GM12872 (cell line): Measurements from ENCODE around the gene COL4A1.

Source experiments
- TF ChIP-seq, protein P1 (sequence below): IDR thresholded peaks from 3 replicates; pipeline ENCODE4 v1.5.1; 2011; ENCODE audit warnings: low read depth, mild to moderate bottlenecking, low read length, moderate library complexity; ENCODE audit not compliant: insufficient read depth

The COL4A1 gene

DNA sequence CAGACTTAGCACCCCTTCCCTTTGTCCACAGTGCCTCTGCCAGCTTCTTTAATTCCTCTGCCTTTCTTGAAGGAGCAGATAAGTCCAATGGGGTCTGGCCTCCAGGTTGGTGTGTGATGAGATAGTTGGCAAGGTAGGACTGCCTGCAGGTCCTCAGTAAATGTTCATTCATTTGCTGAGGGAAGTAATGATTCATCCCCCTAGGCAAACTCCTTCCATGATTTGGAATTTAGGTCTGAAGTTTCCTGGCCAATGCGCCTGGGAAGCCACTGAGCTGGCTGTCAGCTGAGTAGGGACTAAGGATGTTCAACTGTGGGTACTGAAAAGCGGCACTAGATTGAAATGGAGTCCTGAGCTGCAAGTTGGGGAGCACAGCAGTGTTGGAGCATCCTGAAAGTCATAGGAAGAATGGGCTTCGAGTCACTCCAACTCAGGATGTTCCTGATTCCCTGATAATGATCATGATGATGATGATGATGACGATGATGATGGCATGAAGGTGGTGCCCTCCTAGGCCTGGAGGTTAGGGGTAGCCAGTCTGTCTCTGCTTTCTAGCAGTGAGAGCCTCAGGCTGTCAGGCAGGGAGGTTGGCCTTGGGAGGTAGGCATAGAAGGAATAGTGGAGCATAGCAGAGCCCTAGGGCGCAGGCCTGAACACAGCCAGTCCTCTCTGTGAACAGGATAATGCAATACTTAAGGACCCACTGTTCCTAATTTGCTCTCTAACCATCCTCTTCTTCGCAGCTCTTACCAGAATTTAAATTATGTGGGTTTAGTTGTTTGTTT, 44.9 kb upstream of the COL4A1 start:
- TF ChIP-seq, protein P1, sequence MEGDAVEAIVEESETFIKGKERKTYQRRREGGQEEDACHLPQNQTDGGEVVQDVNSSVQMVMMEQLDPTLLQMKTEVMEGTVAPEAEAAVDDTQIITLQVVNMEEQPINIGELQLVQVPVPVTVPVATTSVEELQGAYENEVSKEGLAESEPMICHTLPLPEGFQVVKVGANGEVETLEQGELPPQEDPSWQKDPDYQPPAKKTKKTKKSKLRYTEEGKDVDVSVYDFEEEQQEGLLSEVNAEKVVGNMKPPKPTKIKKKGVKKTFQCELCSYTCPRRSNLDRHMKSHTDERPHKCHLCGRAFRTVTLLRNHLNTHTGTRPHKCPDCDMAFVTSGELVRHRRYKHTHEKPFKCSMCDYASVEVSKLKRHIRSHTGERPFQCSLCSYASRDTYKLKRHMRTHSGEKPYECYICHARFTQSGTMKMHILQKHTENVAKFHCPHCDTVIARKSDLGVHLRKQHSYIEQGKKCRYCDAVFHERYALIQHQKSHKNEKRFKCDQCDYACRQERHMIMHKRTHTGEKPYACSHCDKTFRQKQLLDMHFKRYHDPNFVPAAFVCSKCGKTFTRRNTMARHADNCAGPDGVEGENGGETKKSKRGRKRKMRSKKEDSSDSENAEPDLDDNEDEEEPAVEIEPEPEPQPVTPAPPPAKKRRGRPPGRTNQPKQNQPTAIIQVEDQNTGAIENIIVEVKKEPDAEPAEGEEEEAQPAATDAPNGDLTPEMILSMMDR, result no peak

DNA sequence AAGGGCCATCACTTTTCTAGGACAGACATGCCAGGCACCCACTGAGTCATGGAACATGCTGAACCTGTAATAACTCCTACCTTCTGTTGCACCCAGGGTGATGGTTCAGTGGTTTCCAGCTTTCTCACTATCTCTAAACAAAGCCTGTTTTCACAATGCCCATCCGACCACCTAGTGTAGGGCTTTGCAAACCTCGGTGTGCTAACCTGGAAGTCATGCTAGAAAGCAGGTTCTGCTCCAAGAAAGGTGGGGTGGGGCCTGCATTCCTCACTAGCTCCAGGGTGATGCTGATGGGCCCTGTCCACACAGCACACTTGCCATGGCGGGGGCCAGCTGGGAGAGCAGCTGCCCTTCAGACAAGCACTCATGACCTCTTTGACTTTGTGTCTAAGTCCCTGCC, 43.6 kb upstream of the COL4A1 start:
- TF ChIP-seq, protein P1, result no peak

DNA sequence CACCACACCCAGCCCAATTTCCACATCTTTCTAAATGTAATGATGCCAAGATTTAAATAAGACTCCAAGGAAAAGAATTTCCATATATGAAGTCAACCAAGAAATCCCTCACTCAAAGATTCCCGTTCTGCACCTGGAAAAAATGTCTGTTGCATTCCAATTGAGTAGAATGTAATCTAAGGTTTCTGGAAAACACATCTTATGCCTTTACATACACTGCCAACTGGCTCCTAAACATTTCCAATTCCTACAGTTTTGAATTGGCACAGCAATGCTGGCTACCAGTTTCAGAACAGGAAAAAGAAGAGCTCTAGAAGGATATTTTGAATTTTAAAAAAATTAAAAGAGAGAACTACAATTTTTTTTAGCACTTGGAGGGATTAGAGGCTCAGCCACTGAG, 43.1 kb upstream of the COL4A1 start:
- TF ChIP-seq, protein P1, result no peak

DNA sequence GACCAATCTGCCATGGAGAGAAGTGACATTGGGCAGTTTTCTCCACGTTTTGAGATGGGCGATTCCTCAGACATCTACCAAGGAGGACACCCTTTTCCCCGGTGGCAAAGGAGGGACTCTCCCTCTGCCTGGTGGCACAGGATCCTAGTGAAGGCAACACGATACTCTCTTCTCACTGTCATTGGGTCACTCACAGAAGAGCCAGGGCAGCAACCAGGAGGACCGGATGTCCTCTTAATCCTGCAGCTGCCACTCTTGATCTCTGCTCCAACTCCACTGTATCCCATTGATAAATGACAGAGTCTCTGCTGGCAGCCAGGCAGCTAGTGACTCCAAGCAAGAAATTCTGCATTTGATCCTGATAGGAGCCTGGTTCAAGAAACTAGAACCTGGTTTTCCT, 42.3 kb upstream of the COL4A1 start:
- TF ChIP-seq, protein P1, result no peak

DNA sequence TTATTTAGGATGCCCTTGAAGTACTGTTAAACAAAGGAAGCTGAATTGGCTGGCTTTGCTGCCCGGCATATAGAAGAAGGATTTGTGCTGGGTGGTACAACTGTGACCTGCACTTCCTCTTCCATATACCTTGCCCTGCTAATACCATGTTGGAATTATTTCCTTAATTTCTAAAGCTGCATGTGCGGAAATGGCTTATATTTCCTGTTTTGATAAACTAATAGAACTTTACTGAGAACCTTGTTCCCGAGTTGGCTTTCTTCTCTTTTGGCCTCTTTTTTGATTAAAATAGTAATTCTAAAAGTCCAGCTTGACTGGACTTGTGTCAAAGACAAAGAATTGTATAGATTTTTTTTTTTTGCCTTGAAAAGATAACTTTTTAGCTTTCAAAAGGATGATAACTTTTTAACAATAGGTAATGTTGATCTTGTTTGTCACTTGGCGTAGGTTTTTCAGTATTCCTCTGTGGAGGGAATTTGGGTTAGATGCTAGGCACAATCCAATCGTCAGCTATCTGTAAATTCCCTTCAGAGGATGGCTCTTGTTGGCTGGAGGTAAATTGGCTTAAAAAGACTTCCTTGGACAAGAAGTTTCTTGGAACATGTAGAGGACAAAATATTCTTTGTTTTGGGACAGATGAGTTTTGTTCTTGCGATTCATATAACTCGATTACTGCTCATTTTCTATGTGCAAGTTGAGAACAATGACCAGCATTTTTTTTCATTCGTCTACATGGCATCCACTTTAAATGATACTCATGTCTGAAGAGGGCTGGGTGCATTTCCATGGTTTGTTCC, 41.5 kb upstream of the COL4A1 start:
- TF ChIP-seq, protein P1, result no peak

DNA sequence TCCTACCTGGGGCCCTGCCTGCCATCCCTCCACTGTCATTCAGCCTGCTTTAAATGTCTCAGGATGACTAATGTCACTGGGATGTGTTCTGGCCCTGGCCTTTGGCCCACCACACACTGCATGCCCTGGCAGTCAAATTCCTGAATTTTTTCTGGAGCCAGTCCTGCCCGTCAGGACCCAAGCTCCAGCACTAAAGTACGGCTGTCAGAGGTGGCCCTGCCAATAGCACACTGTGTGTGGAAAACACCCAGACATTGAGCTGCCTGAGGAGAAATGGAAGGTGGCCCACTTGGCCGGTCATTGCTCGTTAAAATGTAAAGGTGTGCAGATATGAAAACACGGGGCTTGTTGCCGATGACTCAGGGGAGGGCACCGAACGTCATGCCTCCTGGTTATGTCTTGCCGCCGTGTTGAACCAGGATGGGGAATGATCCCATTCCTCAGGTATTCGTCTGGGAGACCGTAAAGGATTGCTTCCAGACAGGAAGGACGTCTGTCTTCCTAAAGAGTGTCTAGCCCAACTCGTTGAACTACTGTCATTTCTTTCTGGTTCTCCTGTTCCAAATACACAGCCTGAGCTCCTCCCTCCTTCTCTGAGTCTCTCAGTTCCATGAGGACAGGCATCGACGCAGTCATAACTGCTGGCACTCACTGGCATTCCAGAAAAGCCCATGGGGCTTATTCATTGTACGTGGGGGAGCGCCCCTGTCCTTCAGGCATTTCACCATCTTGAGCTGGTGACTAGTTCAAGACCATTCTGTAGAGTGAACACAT, 40.8 kb upstream of the COL4A1 start:
- TF ChIP-seq, protein P1, result no peak

DNA sequence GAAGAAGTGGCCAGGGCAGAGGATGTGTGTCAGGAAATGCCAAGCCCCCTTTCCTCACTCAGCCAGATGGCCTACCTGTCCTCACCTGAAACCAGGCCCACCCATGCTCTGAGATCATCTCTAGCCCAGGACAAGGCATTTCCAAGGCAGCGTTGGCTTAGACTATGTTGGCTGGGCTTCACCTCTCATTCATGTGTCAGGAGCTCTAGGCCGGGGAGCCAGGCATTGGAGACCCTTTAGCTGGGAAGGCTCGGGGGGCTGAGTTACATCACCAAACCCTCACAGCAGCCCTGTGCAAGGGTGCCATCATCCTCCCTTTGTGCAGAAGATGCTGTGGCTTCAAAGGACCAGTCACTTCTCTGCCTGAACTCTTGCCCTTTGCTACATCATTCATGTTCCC, 40.1 kb upstream of the COL4A1 start:
- TF ChIP-seq, protein P1, result no peak
